ENCODE results near the gene SERPINA5. TPM values are rescaled to one million over a fixed set of nuclear protein-coding genes. Genes with fewer than 3 reads are reported as not detected.

Gene SERPINA5
- total RNA-seq, 6 experiments from 2014 or later: 24.7 to 317 (median 167) TPM

DNA sequence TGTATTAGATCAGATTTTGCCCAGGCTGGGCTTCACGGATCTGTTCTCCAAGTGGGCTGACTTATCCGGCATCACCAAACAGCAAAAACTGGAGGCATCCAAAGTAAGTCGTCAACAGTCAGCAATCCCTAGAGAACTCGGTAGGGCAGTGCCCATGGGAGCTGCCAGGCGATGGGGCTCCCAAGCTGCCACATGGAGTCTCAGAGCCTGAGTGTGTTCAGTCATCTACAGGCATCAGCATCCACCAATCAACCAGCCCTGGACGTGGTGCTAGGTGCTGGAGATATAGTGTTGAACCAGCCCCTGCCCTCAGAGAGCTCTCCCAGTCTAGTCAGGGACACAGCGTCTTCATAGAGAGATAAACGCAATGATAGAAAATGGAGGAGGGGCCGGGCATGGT is 13.0 kb upstream of the SERPINA5 start:
- no peaks in the 10 kb centered on the region for H3K9me3 ChIP-seq
- H3K4me1 ChIP-seq: peaks cover 0 to 65% (median 21%) of the 10 kb centered on the region in 4 donors
- 86% methylated on average over 8 of the region's 9 CpGs for WGBS (ENCODE audit: insufficient coverage, low coverage, low lambda C conversion rate, missing lambda C conversion rate)
- DNase-seq: no peak
- H3K27me3 ChIP-seq: no peaks in the 10 kb centered on the region
- intact Hi-C loops (cut with DNase I): no loop called here
- no peak overlapping the region for H3K4me3 ChIP-seq
- peaks cover 0 to 7% (median 0%) of the 10 kb centered on the region in 4 donors for H3K36me3 ChIP-seq
- H3K27ac ChIP-seq: no peak overlapping the region
- ATAC-seq: no peak
- no peak for TF ChIP-seq POLR2A (IDR thresholded peaks at IDR 0.05)
- TF ChIP-seq, protein P1, sequence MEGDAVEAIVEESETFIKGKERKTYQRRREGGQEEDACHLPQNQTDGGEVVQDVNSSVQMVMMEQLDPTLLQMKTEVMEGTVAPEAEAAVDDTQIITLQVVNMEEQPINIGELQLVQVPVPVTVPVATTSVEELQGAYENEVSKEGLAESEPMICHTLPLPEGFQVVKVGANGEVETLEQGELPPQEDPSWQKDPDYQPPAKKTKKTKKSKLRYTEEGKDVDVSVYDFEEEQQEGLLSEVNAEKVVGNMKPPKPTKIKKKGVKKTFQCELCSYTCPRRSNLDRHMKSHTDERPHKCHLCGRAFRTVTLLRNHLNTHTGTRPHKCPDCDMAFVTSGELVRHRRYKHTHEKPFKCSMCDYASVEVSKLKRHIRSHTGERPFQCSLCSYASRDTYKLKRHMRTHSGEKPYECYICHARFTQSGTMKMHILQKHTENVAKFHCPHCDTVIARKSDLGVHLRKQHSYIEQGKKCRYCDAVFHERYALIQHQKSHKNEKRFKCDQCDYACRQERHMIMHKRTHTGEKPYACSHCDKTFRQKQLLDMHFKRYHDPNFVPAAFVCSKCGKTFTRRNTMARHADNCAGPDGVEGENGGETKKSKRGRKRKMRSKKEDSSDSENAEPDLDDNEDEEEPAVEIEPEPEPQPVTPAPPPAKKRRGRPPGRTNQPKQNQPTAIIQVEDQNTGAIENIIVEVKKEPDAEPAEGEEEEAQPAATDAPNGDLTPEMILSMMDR (IDR thresholded peaks at IDR 0.05): no peak

DNA sequence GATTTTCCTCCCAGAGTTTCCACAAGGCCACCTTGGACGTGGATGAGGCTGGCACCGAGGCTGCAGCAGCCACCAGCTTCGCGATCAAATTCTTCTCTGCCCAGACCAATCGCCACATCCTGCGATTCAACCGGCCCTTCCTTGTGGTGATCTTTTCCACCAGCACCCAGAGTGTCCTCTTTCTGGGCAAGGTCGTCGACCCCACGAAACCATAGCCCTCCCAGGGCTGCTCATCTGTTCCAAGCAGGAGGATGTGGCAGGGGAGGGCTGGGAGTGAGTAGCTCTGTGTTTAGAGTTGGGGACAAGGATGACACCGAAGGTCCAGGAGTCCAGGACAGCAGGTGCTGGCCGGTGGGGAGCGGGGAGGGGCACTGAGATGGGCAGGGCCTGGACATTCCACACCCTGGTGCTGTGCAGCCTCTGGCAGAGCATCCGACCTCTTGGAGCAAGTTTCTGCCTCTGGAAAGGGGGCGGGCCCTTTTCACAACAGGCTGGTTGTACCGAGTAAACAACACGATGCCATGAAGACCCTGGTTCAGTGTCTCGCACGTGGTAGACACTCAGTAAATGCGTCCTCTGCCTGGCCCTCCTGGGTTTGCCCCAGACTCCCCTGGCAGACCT is 11.7 kb upstream of the SERPINA5 start:
- peaks cover 0 to 66% (median 23%) of the 10 kb centered on the region in 4 donors for H3K4me1 ChIP-seq
- intact Hi-C loops (cut with DNase I): no loop called here
- H3K27ac ChIP-seq: peak overlapping the region in 2 of 3 donors; percentile 69 to 76
- peaks cover 0 to 7% (median 0%) of the 10 kb centered on the region in 4 donors for H3K36me3 ChIP-seq
- DNase-seq: peak; percentile 85 to 95 (median 95)
- no peak overlapping the region for H3K4me3 ChIP-seq
- no peaks in the 10 kb centered on the region for H3K27me3 ChIP-seq
- peak; percentile 78 to 93 (median 84) for ATAC-seq
- TF ChIP-seq, protein P1 (IDR thresholded peaks at IDR 0.05): no peak
- no peak for TF ChIP-seq POLR2A (IDR thresholded peaks at IDR 0.05)
- 31% methylated on average over 14 of the region's 20 CpGs for WGBS (ENCODE audit: insufficient coverage, low coverage, low lambda C conversion rate, missing lambda C conversion rate)
- H3K9me3 ChIP-seq: no peaks in the 10 kb centered on the region

DNA sequence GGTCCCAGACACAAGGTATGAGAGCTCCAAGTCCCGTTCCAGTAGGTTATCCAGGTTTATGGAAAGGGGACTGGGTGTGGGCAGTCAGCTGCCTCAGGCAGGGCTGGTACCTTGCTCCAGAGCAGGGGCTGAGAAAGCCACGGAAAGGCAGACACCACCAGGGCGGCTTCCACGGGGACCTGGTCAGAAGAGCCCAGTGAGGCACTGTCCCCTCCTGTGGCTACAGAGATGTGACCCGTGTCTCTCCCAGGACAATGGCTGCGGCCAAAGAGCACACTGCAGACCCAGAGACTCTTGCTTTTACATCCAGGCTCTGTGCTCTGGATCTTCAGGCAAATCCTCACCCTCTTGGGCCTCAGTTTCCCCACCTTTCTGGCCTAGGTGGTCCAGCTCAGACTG is 11.2 kb upstream of the SERPINA5 start:
- no peaks in the 10 kb centered on the region for H3K27me3 ChIP-seq
- peaks cover 0 to 66% (median 23%) of the 10 kb centered on the region in 4 donors for H3K4me1 ChIP-seq
- ATAC-seq: no peak
- no peak overlapping the region for H3K4me3 ChIP-seq
- 40% methylated on average over 2 of the region's 6 CpGs for WGBS (ENCODE audit: insufficient coverage, low coverage, low lambda C conversion rate, missing lambda C conversion rate)
- H3K27ac ChIP-seq: peak overlapping the region in 2 of 3 donors; percentile 69 to 76
- H3K9me3 ChIP-seq: no peaks in the 10 kb centered on the region
- DNase-seq: no peak
- TF ChIP-seq, protein P1 (IDR thresholded peaks at IDR 0.05): no peak
- no peak for TF ChIP-seq POLR2A (IDR thresholded peaks at IDR 0.05)
- H3K36me3 ChIP-seq: peaks cover 0 to 7% (median 0%) of the 10 kb centered on the region in 4 donors
- intact Hi-C loops (cut with DNase I): no loop called here

DNA sequence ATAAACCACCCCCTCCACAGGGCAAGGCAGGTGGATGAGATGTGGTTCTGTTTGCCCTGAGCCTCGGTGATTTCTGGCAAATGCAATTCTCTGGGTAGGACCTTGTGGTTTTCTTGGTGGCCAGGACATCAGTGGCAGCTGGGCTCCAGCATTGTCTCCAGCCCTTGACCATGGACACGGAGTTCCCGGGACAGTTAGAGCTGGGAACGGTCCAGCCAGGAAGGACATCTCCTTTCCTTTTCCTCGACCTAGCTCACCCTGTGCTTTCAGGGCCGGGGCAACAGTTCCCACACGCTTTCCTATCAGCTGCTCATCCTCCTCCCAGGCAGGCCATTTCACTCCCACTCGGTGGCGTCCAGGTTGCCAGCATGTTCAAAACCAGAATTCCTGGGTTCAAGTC is 10.8 kb upstream of the SERPINA5 start:
- peaks cover 0 to 7% (median 0%) of the 10 kb centered on the region in 4 donors for H3K36me3 ChIP-seq
- peak overlapping the region in 2 of 3 donors; percentile 72 to 76 for H3K27ac ChIP-seq
- DNase-seq (no peak), ATAC-seq (no peak)
- H3K4me3 ChIP-seq: no peak overlapping the region
- WGBS (ENCODE audit: insufficient coverage, low coverage, low lambda C conversion rate, missing lambda C conversion rate): 51% methylated on average over 6 of the region's 9 CpGs
- peaks cover 0 to 66% (median 25%) of the 10 kb centered on the region in 4 donors for H3K4me1 ChIP-seq
- no peak for TF ChIP-seq POLR2A (IDR thresholded peaks at IDR 0.05)
- TF ChIP-seq, protein P1 (IDR thresholded peaks at IDR 0.05): no peak
- intact Hi-C loops (cut with DNase I): no loop called here
- H3K27me3 ChIP-seq: no peaks in the 10 kb centered on the region
- H3K9me3 ChIP-seq: no peaks in the 10 kb centered on the region

Data from right lobe of liver (tissue), 6 donors.